Mesodermal cell (in vitro differentiated cells): ENCODE data around the gene PSMD8.

ENCODE experiments used
- H3K27ac ChIP-seq: 2 replicates; pipeline ENCODE4 v1.7.0; 2013; ENCODE audit warnings: mild to moderate bottlenecking, low read depth, low read length, moderate library complexity; ENCODE audit not compliant: severe bottlenecking
- H3K36me3 ChIP-seq: 2 replicates; pipeline ENCODE4 v1.7.1; 2013; ENCODE audit warnings: mild to moderate bottlenecking, low read length, moderate library complexity; ENCODE audit not compliant: control insufficient read depth, insufficient read depth
- H3K4me1 ChIP-seq: one replicate; pipeline ENCODE4 v1.7.1; 2013; ENCODE audit warnings: mild to moderate bottlenecking, low read length; ENCODE audit not compliant: insufficient read depth, control insufficient read depth, poor library complexity, severe bottlenecking
- H3K4me3 ChIP-seq: 2 replicates; pipeline ENCODE4 v1.7.0; 2013; ENCODE audit warnings: low read length, control low read depth, mild to moderate bottlenecking; ENCODE audit not compliant: insufficient read depth, poor library complexity, severe bottlenecking; ENCODE audit errors: extremely low read depth
- H3K9me3 ChIP-seq: 2 replicates; pipeline ENCODE4 v1.7.1; 2013; ENCODE audit warnings: mild to moderate bottlenecking, low read length, moderate library complexity; ENCODE audit not compliant: control insufficient read depth
- WGBS, 2 experiments: methylation state at CpG; one replicate each; pipeline ENCODE4 v1.1.5; 2013; ENCODE audit warnings: missing lambda C conversion rate in 2 of 2; ENCODE audit not compliant: insufficient coverage in 2 of 2; 5-methylcytosine and 5-hydroxymethylcytosine counted together

Gene PSMD8

DNA sequence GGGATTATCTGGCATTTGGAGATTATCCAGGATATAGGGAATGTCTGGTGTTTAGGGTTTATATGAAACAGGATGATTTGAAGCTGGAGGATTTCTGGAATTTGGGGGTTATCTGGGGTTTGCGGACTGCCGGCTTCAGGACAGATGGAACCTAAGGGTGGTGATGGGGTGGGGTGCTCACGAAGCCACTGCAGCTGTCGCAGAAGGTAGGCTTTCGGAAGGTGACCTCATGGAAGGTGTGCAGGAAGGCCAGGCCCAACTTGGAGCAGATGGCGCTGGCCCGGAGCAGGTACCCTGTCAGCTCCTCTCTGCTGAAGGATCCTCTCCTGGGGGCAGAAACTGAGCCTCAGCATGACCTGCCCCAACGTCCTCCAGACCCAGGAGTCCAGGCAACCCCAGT lies 38.1 kb downstream of the PSMD8 start:
- H3K27ac ChIP-seq, result no peak overlapping the region
- H3K4me1 ChIP-seq, result peaks cover 2% of the 10 kb centered on the region
- H3K4me3 ChIP-seq, result no peak overlapping the region
- H3K9me3 ChIP-seq, result no peaks in the 10 kb centered on the region
- H3K36me3 ChIP-seq, result no peaks in the 10 kb centered on the region
- 88 to 94% methylated on average over 7 to 8 of the region's 8 CpGs for WGBS, 2 experiments

- Histone ChIP-seq H3K9me3 (no peaks in the 10 kb centered on the region), H3K36me3 (no peaks in the 10 kb centered on the region), H3K4me1 (peaks cover 5% of the 10 kb centered on the region), H3K27ac (no peak overlapping the region), H3K4me3 (no peak overlapping the region)
- 73 to 86% methylated on average over 5 to 8 of the region's 11 CpGs for WGBS, 2 experiments
Observed at GRCh38 chr19:38412961-38413360, 38.6 kb downstream of the PSMD8 start.

DNA sequence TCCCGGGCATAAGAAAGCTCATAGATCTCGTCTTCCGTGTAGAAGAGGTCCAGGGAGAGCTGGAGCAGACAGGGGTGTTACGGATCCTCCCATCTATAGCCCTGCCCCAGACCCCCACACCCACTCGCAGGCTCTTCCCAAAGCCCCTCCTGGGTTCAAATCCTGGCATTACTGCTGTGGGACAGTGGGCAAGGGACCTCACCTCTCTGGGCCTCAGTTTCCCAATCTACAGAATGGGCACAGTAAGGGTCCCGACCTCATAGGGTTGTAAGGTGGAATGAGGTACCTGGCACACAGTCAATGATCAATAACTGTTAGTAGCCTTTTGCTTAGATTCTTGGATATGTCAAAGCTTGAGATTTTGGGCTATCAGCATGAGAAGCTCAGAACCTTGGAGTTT lies 39.0 kb downstream of the PSMD8 start:
- no peaks in the 10 kb centered on the region for H3K36me3 ChIP-seq
- H3K4me1 ChIP-seq, result peaks cover 5% of the 10 kb centered on the region
- WGBS, 2 experiments, result 93 to 100% methylated on average over 3 of the region's 6 CpGs
- no peak overlapping the region for H3K27ac ChIP-seq
- no peaks in the 10 kb centered on the region for H3K9me3 ChIP-seq
- H3K4me3 ChIP-seq, result no peak overlapping the region

DNA sequence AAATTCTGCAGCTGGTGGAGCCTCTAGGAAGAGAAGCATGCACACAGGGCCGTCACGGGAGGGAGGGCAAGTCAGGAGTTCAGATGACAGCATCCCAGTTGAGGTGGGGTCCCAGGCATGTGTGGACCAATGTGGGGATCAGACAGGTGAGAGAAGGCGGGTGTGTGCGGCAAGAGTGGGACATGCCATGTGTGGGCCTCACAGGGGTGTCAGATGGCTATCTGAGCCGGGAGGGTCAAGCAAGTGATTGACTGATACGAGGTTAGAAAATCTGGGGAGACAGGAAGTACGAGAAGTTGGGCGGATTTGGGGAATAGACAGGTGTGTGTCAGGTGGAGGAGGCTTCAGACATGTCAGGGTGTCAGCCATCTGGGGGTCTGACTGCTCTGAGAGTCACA lies 42.8 kb downstream of the PSMD8 start:
- no peaks in the 10 kb centered on the region for H3K9me3 ChIP-seq
- H3K4me1 ChIP-seq, result peaks cover 5% of the 10 kb centered on the region
- no peak overlapping the region for H3K27ac ChIP-seq
- no peak overlapping the region for H3K4me3 ChIP-seq
- WGBS, 2 experiments, result 91% methylated on average over 5 to 8 of the region's 8 CpGs
- H3K36me3 ChIP-seq, result no peaks in the 10 kb centered on the region

DNA sequence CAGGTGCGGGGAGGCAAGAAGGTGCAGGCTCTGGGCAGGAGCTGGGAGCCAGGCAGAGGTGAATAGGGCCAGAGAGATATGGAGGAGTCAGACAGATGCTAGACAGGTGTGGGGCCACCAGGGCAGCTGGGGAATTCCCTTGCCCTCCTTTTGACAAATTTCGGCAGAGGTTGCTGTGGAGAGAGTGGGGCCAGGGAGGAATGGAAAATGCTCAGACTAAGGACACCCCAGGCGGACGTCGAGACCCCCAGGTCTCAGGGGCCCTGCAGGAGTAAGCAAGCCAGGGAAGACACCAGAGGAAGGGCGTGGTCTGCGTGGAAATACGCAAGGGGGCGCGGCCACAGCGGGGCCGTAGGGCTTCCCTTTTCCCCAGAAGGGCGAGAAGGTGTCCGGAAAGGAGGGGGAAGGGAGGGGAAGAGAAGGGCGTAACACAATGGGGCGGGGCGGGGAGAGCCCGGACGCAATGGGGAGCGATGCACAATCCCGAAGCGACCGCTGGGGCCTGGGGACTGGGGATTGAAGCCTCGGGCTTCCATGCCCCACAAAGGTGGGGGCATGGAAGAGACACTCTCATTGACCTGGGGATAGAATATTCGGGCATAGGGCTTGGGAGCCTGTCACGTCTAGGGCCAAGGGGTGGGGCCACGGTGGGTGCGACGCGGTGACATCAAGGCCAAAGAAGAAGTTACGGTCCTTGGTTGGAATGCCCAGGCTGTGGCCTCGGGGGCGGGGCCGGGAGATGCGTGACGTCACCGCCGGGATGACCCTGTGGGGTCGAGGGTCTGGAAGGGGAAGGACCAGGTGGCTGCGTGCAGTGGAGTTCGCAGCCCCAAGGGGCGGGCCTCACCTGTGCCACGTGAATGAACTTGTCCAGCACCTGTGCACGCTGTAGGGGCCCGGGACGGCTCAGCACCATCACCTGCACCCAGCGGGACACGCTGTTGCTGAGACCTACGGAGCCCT lies 43.5 kb downstream of the PSMD8 start:
- H3K36me3 ChIP-seq, result no peaks in the 10 kb centered on the region
- H3K27ac ChIP-seq, result no peak overlapping the region
- H3K4me1 ChIP-seq, result peaks cover 5% of the 10 kb centered on the region
- H3K9me3 ChIP-seq, result no peaks in the 10 kb centered on the region
- 9 to 10% methylated on average over 43 to 45 of the region's 49 CpGs for WGBS, 2 experiments
- H3K4me3 ChIP-seq, result peak overlapping the region; percentile 30

DNA sequence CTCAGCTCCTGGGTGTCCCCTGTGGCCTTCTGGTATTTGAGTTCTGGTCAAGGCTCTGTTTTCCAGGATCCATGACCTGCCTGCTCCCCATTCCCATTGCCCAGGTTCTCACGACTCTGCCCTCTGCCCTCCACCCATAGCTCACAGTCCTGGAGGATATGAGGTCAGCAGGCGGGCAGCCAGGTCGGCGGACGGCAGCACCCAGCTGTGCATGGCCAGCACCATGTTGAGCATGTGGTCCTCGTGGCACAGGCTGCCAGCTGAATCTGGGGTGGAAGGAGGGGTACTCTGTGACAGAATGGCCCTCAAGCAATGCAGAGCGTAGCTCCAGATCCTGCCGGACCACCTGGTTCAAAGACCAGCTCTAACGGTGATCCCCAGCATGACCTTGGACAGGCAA lies 46.6 kb downstream of the PSMD8 start:
- Histone ChIP-seq H3K36me3 (no peaks in the 10 kb centered on the region), H3K9me3 (no peaks in the 10 kb centered on the region), H3K4me1 (peaks cover 9% of the 10 kb centered on the region), H3K27ac (no peak overlapping the region), H3K4me3 (no peak overlapping the region)
- WGBS, 2 experiments, result 92 to 93% methylated on average over 8 to 9 of the region's 9 CpGs

- Histone ChIP-seq H3K4me1 (peaks cover 10% of the 10 kb centered on the region), H3K4me3 (no peak overlapping the region), H3K36me3 (no peaks in the 10 kb centered on the region), H3K27ac (no peak overlapping the region), H3K9me3 (no peaks in the 10 kb centered on the region)
- WGBS, 2 experiments, result 89 to 91% methylated on average over 10 to 14 of the region's 14 CpGs
Observed at GRCh38 chr19:38421856-38422255, 47.5 kb downstream of the PSMD8 start.

GRCh38 chr19:38422438-38422837 lies 48.1 kb downstream of the PSMD8 start:
- Histone ChIP-seq H3K27ac (no peak overlapping the region), H3K4me1 (peaks cover 8% of the 10 kb centered on the region), H3K9me3 (no peaks in the 10 kb centered on the region), H3K36me3 (no peaks in the 10 kb centered on the region), H3K4me3 (no peak overlapping the region)
- WGBS, 2 experiments, result 87 to 92% methylated on average over 5 to 6 of the region's 7 CpGs

- 80 to 86% methylated on average over 3 to 4 of the region's 5 CpGs for WGBS, 2 experiments
- Histone ChIP-seq H3K27ac (no peak overlapping the region), H3K4me1 (peaks cover 5% of the 10 kb centered on the region), H3K9me3 (no peaks in the 10 kb centered on the region), H3K36me3 (no peaks in the 10 kb centered on the region), H3K4me3 (no peak overlapping the region)
Observed at GRCh38 chr19:38424272-38424671, 49.9 kb downstream of the PSMD8 start.

DNA sequence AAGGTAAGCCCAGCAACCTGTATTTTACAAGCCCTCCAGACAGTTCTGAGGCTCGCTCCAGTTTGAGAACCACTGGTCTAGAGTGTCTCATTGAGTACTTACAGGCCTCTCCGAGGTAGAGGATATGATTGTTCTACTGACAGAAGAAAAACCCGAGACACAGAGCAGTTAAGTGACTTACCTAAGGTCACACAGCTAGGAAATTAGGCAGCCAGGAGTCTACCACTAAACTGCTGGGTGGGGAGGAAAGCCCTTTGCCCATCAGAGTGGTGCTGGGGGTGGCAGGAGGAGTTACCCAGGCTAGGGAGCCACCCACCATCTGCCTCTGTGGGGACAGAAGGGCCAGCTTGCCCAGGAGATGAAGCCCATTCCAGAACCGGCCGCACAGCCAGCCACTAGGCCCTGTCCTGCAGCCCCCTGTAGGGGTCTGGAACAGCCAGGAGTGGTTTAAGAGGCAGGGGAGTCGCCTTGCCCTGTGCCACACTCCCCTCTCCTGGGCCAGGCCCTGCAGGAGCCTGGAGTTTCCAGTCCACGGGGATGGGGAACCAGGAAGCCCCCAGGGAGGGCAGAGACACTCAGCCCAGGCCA lies 50.9 kb downstream of the PSMD8 start:
- Histone ChIP-seq H3K36me3 (no peaks in the 10 kb centered on the region), H3K27ac (no peak overlapping the region), H3K4me1 (peaks cover 5% of the 10 kb centered on the region), H3K4me3 (no peak overlapping the region), H3K9me3 (no peaks in the 10 kb centered on the region)
- 76 to 85% methylated on average over 6 of the region's 7 CpGs for WGBS, 2 experiments
